ENCODE results near the gene LBR.

DNA sequence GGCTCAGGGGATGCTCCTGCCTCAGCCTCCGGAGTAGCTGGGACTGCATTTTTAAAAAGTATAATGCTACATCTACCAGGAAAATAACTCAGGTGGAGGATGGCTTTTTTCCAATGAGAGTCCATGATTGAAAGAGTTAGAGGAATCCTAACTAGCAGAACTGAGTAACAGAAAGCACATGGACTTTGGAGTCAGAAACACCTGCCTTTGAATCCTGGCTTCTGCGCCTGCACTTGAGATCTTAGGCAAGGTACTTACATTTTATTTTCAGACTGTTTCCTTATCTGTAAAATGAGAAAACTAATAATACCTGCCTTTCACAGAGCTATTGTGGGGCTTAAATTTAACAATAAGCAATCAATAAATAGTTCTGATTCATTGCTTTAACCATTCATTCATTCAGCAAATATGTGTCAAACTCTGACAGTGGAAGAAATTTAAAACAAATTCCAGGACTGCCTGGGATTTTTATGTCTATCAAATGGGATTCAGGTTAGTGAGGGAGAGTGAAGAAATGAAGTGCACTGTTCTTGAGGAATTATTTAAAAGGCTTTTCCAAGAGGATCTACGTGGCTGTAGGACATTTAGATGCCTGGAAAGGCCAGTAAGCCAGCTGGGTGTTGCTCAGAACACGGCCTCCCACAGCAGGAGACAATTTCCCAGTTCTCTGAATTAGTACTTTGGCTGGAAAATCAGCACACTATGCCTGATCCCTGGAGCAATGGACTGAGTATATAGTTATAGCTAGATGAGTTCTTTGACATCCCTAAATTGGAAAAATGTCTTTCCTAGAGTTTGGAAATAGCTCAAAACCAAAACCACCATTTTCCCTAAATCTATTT lies 12.8 kb upstream of the LBR start:
- no peak for TF ChIP-seq POLR2A (IDR thresholded peaks at IDR 0.05)
- TF ChIP-seq, protein P1, sequence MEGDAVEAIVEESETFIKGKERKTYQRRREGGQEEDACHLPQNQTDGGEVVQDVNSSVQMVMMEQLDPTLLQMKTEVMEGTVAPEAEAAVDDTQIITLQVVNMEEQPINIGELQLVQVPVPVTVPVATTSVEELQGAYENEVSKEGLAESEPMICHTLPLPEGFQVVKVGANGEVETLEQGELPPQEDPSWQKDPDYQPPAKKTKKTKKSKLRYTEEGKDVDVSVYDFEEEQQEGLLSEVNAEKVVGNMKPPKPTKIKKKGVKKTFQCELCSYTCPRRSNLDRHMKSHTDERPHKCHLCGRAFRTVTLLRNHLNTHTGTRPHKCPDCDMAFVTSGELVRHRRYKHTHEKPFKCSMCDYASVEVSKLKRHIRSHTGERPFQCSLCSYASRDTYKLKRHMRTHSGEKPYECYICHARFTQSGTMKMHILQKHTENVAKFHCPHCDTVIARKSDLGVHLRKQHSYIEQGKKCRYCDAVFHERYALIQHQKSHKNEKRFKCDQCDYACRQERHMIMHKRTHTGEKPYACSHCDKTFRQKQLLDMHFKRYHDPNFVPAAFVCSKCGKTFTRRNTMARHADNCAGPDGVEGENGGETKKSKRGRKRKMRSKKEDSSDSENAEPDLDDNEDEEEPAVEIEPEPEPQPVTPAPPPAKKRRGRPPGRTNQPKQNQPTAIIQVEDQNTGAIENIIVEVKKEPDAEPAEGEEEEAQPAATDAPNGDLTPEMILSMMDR (IDR thresholded peaks at IDR 0.05) = no peak

Data from ovary (tissue), 3 donors.